Keratinocyte (primary cell): ENCODE results near the gene MAST2. TPM values are rescaled to one million over a fixed set of nuclear protein-coding genes. Genes with fewer than 3 reads are reported as not detected.

Experiments
- DNase-seq: peaks from one replicate; pipeline ENCODE4 v3.0.0-alpha.2; 2011; ENCODE audit warnings: low read depth, missing footprints, low spot score
- FAIRE-seq: peaks from 2 replicates; lab custom pipeline; 2011; peaks lifted over from hg19 to GRCh38; lab: Jason Lieb, UNC
- H2AFZ ChIP-seq: 2 replicates; pipeline ENCODE4 v1.6.0; 2012; ENCODE audit warnings: low read length, control low read depth, inconsistent platforms; ENCODE audit not compliant: control insufficient read depth
- H3K27ac ChIP-seq: 2 replicates; pipeline ENCODE4 v1.5.1; 2011; ENCODE audit warnings: low read length; ENCODE audit not compliant: control insufficient read depth, insufficient read depth
- H3K27me3 ChIP-seq: 3 replicates; pipeline ENCODE4 v1.6.0; 2011; ENCODE audit warnings: low read length; ENCODE audit not compliant: control insufficient read depth, insufficient read depth; ENCODE audit errors: extremely low read depth
- H3K36me3 ChIP-seq, 2 experiments: 2 replicates in 1 of 2; 3 replicates in 1 of 2; pipeline ENCODE4 v1.5.1; 2011; ENCODE audit warnings: low read length in 2 of 2, mild to moderate bottlenecking in 1 of 2; ENCODE audit not compliant: control insufficient read depth in 2 of 2, insufficient read depth in 2 of 2; ENCODE audit errors: extremely low read depth in 1 of 2
- H3K4me1 ChIP-seq: 3 replicates; pipeline ENCODE4 v1.5.1; 2011; ENCODE audit warnings: low read length; ENCODE audit not compliant: control insufficient read depth, insufficient read depth; ENCODE audit errors: extremely low read depth
- H3K4me2 ChIP-seq: 3 replicates; pipeline ENCODE4 v1.6.0; 2011; ENCODE audit warnings: low read depth, low read length; ENCODE audit not compliant: control insufficient read depth, insufficient read depth; ENCODE audit errors: extremely low read depth
- H3K4me3 ChIP-seq, 3 experiments: fragments of 200-600 bp in 1 of 3; sonication (generic) in 1 of 3; 2 replicates in 2 of 3; 3 replicates in 1 of 3; pipeline ENCODE4 v1.5.1; 2011 to 2016; ENCODE audit warnings: low read length in 3 of 3, mild to moderate bottlenecking in 3 of 3, control low read depth in 2 of 3, inconsistent platforms in 1 of 3, low read depth in 1 of 3, mixed read lengths in 1 of 3, mixed run types in 1 of 3, moderate library complexity in 1 of 3; ENCODE audit not compliant: control insufficient read depth in 2 of 3, insufficient read depth in 2 of 3; ENCODE audit errors: extremely low read depth in 1 of 3
- H3K79me2 ChIP-seq: 2 replicates; pipeline ENCODE4 v1.6.0; 2012; ENCODE audit warnings: low read length; ENCODE audit not compliant: control insufficient read depth, insufficient read depth
- H3K9ac ChIP-seq: 3 replicates; pipeline ENCODE4 v1.6.0; 2011; ENCODE audit warnings: low read length; ENCODE audit not compliant: control insufficient read depth, insufficient read depth; ENCODE audit errors: extremely low read depth
- H3K9me1 ChIP-seq: 3 replicates; pipeline ENCODE4 v1.6.0; 2011; ENCODE audit warnings: low read length; ENCODE audit not compliant: control insufficient read depth, insufficient read depth; ENCODE audit errors: extremely low read depth
- H3K9me3 ChIP-seq: 2 replicates; pipeline ENCODE4 v1.5.1; 2012; ENCODE audit warnings: low read depth, low read length; ENCODE audit not compliant: control insufficient read depth
- H4K20me1 ChIP-seq: 3 replicates; pipeline ENCODE4 v1.6.0; 2011; ENCODE audit warnings: low read length; ENCODE audit not compliant: control insufficient read depth, insufficient read depth; ENCODE audit errors: extremely low read depth
- EZH2 ChIP-seq: IDR thresholded peaks from one replicate; pipeline ENCODE4 v1.6.1; 2012; ENCODE audit warnings: inconsistent platforms, mild to moderate bottlenecking, low read length, moderate library complexity
- dilution Hi-C: fragments of 300-500 bp; cut with MboI; formaldehyde crosslinking; loops from one replicate; pipeline ENCODE4 v1.7.0; 2020; ENCODE audit warnings: low sequenced_read_pairs; ENCODE audit not compliant: extremely low pct_ligation_motif_present
- polyA minus RNA-seq, 3 experiments: library from RNA; depleted of rRNA, polyadenylated mRNA; stranded (reverse); fragments of >200 nt; gene quantifications; 1 replicate in 1 of 3; 2 replicates in 1 of 3; 3 replicates in 1 of 3; pipeline ENCODE4 v1.2.3, GENCODE V29; 2011
- polyA plus RNA-seq, 5 experiments: library from polyadenylated mRNA; depleted of rRNA in 3 of 5; stranded (reverse) in 3 of 5; stranded (forward) in 1 of 5; unstranded in 1 of 5; fragments of >200 nt; gene quantifications; 1 replicate in 1 of 5; 2 replicates in 3 of 5; 3 replicates in 1 of 5; pipeline versions ENCODE4 v1.2.1 to v1.2.3, GENCODE V29; 2011 to 2012; ENCODE audit warnings: missing spikeins in 2 of 5, low read depth in 1 of 5, low replicate concordance in 1 of 5
- TF ChIP-seq, protein P1 (sequence below), 3 experiments: IDR thresholded peaks in 1 of 3; conservative IDR thresholded peaks in 1 of 3; optimal IDR thresholded peaks in 1 of 3; 2 replicates in 2 of 3; 3 replicates in 1 of 3; pipeline versions ENCODE3 to v1.5.1; 2011; ENCODE audit warnings: low read length in 3 of 3, mild to moderate bottlenecking in 3 of 3, moderate library complexity in 2 of 3, control low read depth in 1 of 3, inconsistent platforms in 1 of 3; ENCODE audit not compliant: insufficient read depth in 2 of 3; ENCODE audit errors: extremely low read depth in 1 of 3

MAST2 gene
- polyA plus RNA-seq (12.2 to 15.7 TPM (median 14.6 TPM) in 3 replicates), polyA minus RNA-seq (28.3 to 31.8 TPM (median 31.5 TPM) in 3 replicates)
- polyA plus RNA-seq (2011; ENCODE audit: low read depth), result 9.0 TPM
- 13.9 and 15.4 TPM in 2 replicates for polyA plus RNA-seq (2011; cell fraction: cytosol; rRNA removed)
- polyA plus RNA-seq (2011; cell fraction: nucleus; rRNA removed), result 53.5 and 62.5 TPM in 2 replicates
- polyA plus RNA-seq (2012; ENCODE audit: low replicate concordance), result 11.9 and 16.2 TPM in 2 replicates
- 19.4 TPM for polyA minus RNA-seq (2011; cell fraction: cytosol; rRNA and poly(A)+ RNA removed)
- polyA minus RNA-seq (2011; cell fraction: nucleus; rRNA and poly(A)+ RNA removed), result 25.0 and 36.1 TPM in 2 replicates

DNA sequence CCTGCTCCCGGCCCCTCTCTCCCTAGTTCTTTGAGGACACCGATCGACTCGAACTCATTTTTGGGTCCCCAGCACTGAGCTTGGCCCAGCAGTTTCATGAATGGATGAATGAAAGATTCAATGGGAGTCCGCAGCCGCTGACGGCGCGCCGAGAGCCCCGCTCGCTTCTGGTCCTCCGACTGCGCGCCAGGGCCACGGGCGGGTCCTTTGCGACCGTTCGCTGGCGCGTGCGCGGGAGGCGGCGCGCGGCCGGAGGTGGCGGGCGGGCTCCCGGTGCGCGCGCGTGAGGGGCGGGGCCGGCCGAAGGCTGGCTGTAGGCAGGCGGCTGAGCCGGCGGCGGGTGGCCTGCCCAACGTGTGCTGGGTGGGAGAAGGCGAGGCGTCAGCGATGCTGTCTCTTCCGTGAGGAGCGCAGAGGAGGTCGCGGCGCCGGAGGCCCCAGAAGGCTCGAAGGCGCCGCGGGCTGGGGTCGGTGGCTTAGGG is at the start of gene MAST2:
MAST2 (plus strand) TSS at position 314 of the 482 bp plus-strand sequence. CDS start 284 bp downstream, outside the sequence.
- no peak for DNase-seq
- H3K4me2 ChIP-seq, result peak within 1 kb of the TSS; percentile 94

DNA sequence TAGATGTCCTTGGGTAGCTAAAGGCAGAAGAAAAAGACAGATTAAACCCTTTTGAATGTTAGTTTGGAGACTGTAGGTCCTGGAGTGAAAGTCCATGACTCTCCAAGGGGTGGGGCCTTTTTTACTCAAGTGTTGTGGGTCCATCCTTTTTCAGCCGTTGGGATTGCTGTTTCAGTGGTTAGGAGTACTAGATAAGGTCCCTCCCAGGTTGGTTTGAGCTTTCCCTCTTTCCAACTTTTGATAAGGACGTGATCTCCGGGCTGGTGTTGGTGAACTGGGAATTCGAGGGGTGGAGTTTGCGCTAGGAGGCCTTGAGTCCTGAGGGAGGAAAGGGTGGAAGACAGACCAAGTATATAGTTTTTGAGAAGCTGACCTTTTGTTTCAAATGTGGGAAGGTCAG is 47.7 kb upstream of the MAST2 start:
- H3K36me3 ChIP-seq, result no peaks in the 10 kb centered on the region
- H2AFZ ChIP-seq, result no peak overlapping the region
- no peak overlapping the region for H3K4me2 ChIP-seq
- no peaks in the 10 kb centered on the region for H3K27me3 ChIP-seq
- DNase-seq (no peak), FAIRE-seq (no peak)
- no peak overlapping the region for H3K9ac ChIP-seq
- no peaks in the 10 kb centered on the region for H3K9me1 ChIP-seq
- peaks cover 4% of the 10 kb centered on the region for H3K4me1 ChIP-seq
- no peak overlapping the region for H3K4me3 ChIP-seq
- no peaks in the 10 kb centered on the region for H3K9me3 ChIP-seq
- no peak overlapping the region for H3K27ac ChIP-seq
- dilution Hi-C loops, result no loop called here
- TF ChIP-seq, protein P1, sequence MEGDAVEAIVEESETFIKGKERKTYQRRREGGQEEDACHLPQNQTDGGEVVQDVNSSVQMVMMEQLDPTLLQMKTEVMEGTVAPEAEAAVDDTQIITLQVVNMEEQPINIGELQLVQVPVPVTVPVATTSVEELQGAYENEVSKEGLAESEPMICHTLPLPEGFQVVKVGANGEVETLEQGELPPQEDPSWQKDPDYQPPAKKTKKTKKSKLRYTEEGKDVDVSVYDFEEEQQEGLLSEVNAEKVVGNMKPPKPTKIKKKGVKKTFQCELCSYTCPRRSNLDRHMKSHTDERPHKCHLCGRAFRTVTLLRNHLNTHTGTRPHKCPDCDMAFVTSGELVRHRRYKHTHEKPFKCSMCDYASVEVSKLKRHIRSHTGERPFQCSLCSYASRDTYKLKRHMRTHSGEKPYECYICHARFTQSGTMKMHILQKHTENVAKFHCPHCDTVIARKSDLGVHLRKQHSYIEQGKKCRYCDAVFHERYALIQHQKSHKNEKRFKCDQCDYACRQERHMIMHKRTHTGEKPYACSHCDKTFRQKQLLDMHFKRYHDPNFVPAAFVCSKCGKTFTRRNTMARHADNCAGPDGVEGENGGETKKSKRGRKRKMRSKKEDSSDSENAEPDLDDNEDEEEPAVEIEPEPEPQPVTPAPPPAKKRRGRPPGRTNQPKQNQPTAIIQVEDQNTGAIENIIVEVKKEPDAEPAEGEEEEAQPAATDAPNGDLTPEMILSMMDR (optimal IDR thresholded peaks at IDR 0.05 in 1 of 3, IDR thresholded peaks at IDR 0.05 in 1 of 3, conservative IDR thresholded peaks at IDR 0.05 in 1 of 3; ENCODE audit: extremely low read depth in 1 of 3, insufficient read depth in 2 of 3, low read length in 3 of 3), result no peak
- no peak for TF ChIP-seq EZH2
- no peaks in the 10 kb centered on the region for H3K79me2 ChIP-seq
- H4K20me1 ChIP-seq, result no peaks in the 10 kb centered on the region

More for the DNA sequence above, at the start of gene MAST2:
- Histone ChIP-seq H2AFZ (peak within 1 kb of the TSS; percentile 90), H3K9me1 (no peaks in the 10 kb centered on the region), H3K79me2 (peaks cover 19% of the 10 kb centered on the region), H3K27me3 (no peaks in the 10 kb centered on the region), H3K4me1 (peaks cover 14% of the 10 kb centered on the region), H3K9ac (peak within 1 kb of the TSS; percentile 72), H4K20me1 (no peaks in the 10 kb centered on the region), H3K9me3 (no peaks in the 10 kb centered on the region), H3K4me3 (peak within 1 kb of the TSS; percentile 67 to 89 (median 88)), H3K27ac (peak within 1 kb of the TSS; percentile 42), H3K36me3 (no peaks in the 10 kb centered on the region)
- TF ChIP-seq EZH2, result no peak
- TF ChIP-seq, protein P1 (optimal IDR thresholded peaks at IDR 0.05 in 1 of 3, IDR thresholded peaks at IDR 0.05 in 1 of 3, conservative IDR thresholded peaks at IDR 0.05 in 1 of 3; ENCODE audit: extremely low read depth in 1 of 3, insufficient read depth in 2 of 3, low read length in 3 of 3), result no peak
- no peak for FAIRE-seq
- dilution Hi-C loops, result no loop called here
